ENCODE results near the gene NRG3.

Gene NRG3

DNA sequence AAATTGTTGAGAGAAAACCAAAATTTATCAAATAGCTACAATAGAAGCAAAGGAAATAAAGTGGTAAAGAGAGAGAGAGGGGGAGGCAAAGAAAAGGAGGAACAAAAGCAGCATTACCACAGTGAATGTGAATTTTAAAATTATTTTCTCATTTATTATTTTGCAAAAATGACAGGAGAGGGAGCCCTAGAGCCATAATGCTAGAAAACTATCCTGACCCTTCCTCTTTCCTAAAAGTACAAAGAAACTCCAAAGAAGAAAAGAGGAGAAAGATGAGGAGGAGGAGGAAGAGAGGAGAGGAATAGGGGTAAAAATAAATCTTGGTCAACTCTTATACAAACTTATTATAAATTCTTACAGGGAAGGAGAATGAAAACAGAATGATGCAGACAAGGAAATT is 921.5 kb downstream of the NRG3 start:
- no peaks in the 10 kb centered on the region for H3K9me3 ChIP-seq (replicated peaks; ENCODE audit: low read length)
- H3K27me3 ChIP-seq (ENCODE audit: control insufficient read depth, insufficient read depth, low read length): no peaks in the 10 kb centered on the region
- H3K4me2 ChIP-seq (ENCODE audit: low read length): no peak overlapping the region
- H3K36me3 ChIP-seq (ENCODE audit: insufficient read depth, low read length): no peaks in the 10 kb centered on the region
- no peak overlapping the region for H3K9ac ChIP-seq (ENCODE audit: low read depth, low read length)
- no peak overlapping the region for H3K4me3 ChIP-seq (ENCODE audit: low read length)
- no peaks in the 10 kb centered on the region for H3K4me1 ChIP-seq (ENCODE audit: control insufficient read depth, insufficient read depth, low read length)

- Histone ChIP-seq H3K4me2 (ENCODE audit: low read length) (no peak overlapping the region), H3K4me1 (ENCODE audit: control insufficient read depth, insufficient read depth, low read length) (no peaks in the 10 kb centered on the region), H3K9me3 (replicated peaks; ENCODE audit: low read length) (no peaks in the 10 kb centered on the region), H3K9ac (ENCODE audit: low read depth, low read length) (no peak overlapping the region), H3K27me3 (ENCODE audit: control insufficient read depth, insufficient read depth, low read length) (no peaks in the 10 kb centered on the region), H3K36me3 (ENCODE audit: insufficient read depth, low read length) (no peaks in the 10 kb centered on the region), H3K4me3 (ENCODE audit: low read length) (no peak overlapping the region)
These were observed 926.3 kb downstream of the NRG3 start for GRCh38 chr10:82801289-82801688.

GRCh38 chr10:82811621-82812020 is 936.6 kb downstream of the NRG3 start:
- no peak overlapping the region for H3K4me3 ChIP-seq (ENCODE audit: low read length)
- no peaks in the 10 kb centered on the region for H3K36me3 ChIP-seq (ENCODE audit: insufficient read depth, low read length)
- H3K4me1 ChIP-seq (ENCODE audit: control insufficient read depth, insufficient read depth, low read length): no peaks in the 10 kb centered on the region
- H3K27me3 ChIP-seq (ENCODE audit: control insufficient read depth, insufficient read depth, low read length): no peaks in the 10 kb centered on the region
- no peak overlapping the region for H3K9ac ChIP-seq (ENCODE audit: low read depth, low read length)
- H3K9me3 ChIP-seq (replicated peaks; ENCODE audit: low read length): no peaks in the 10 kb centered on the region
- no peak overlapping the region for H3K4me2 ChIP-seq (ENCODE audit: low read length)

GRCh38 chr10:82813856-82814255 is 938.9 kb downstream of the NRG3 start:
- Histone ChIP-seq H3K36me3 (ENCODE audit: insufficient read depth, low read length) (no peaks in the 10 kb centered on the region), H3K4me3 (ENCODE audit: low read length) (no peak overlapping the region), H3K9me3 (replicated peaks; ENCODE audit: low read length) (no peaks in the 10 kb centered on the region), H3K4me2 (ENCODE audit: low read length) (no peak overlapping the region), H3K9ac (ENCODE audit: low read depth, low read length) (no peak overlapping the region), H3K4me1 (ENCODE audit: control insufficient read depth, insufficient read depth, low read length) (no peaks in the 10 kb centered on the region), H3K27me3 (ENCODE audit: control insufficient read depth, insufficient read depth, low read length) (no peaks in the 10 kb centered on the region)

DNA sequence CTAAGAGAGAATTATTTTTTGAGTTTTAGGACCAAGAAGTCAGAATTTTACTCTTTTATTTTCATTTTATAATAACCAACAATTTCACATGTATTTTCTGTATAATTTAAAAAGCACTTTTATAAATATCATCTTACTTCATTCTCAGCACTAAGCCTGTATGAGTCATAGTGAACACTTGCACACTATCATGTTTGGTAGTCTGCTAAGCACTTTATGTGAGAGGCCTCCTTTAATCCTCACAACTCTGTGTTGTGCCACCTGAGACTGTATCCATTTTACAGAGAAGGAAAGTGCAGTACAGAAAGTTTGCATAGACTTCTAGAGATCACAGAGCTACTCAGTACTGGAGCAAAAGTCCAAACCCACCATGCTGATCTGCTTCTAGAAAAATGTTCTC is 939.6 kb downstream of the NRG3 start:
- Histone ChIP-seq H3K27me3 (ENCODE audit: control insufficient read depth, insufficient read depth, low read length) (no peaks in the 10 kb centered on the region), H3K36me3 (ENCODE audit: insufficient read depth, low read length) (no peaks in the 10 kb centered on the region), H3K9me3 (replicated peaks; ENCODE audit: low read length) (no peaks in the 10 kb centered on the region), H3K4me1 (ENCODE audit: control insufficient read depth, insufficient read depth, low read length) (no peaks in the 10 kb centered on the region), H3K4me3 (ENCODE audit: low read length) (no peak overlapping the region), H3K4me2 (ENCODE audit: low read length) (no peak overlapping the region), H3K9ac (ENCODE audit: low read depth, low read length) (no peak overlapping the region)

- no peak overlapping the region for H3K4me2 ChIP-seq (ENCODE audit: low read length)
- H3K4me1 ChIP-seq (ENCODE audit: control insufficient read depth, insufficient read depth, low read length): no peaks in the 10 kb centered on the region
- H3K27me3 ChIP-seq (ENCODE audit: control insufficient read depth, insufficient read depth, low read length): no peaks in the 10 kb centered on the region
- no peaks in the 10 kb centered on the region for H3K9me3 ChIP-seq (replicated peaks; ENCODE audit: low read length)
- H3K9ac ChIP-seq (ENCODE audit: low read depth, low read length): no peak overlapping the region
- H3K4me3 ChIP-seq (ENCODE audit: low read length): no peak overlapping the region
- H3K36me3 ChIP-seq (ENCODE audit: insufficient read depth, low read length): no peaks in the 10 kb centered on the region
These were observed 940.7 kb downstream of the NRG3 start for GRCh38 chr10:82815680-82816079.

DNA sequence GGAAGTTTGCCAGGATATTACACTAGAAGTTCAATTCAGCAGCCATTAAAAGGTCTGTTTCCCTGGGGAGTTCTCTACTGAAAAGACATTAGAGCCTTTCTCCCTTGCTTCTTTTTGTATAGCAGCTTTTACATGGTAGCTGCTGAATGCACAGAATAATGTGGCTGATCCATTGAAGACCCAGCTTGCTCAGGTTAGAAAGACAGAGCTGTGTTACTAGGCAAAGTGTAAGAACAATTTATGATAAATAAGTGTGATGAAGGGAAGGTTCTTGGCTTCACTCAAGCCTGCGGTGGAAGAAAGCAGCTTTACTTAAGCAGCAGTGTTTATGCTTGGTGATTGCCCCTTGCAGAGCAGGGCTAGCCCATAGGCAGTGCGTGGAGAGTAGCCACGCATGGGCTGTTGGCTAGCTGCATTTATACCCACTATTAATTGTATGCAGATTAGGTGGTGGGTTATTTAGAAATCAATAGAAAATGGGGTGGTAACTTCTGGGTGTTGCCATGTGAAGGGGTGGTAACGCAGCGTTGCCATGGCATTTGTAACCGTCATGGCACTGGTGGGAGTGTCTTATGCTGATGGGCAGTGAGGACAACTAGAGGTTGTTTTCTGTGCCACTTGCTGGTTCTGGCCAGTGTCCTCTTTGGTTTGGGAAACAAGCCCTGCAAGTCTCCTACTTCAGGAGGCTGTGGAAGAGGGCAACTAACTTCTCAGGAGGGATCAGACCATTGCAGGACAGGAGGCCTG is 942.9 kb downstream of the NRG3 start:
- Histone ChIP-seq H3K4me2 (ENCODE audit: low read length) (no peak overlapping the region), H3K36me3 (ENCODE audit: insufficient read depth, low read length) (no peaks in the 10 kb centered on the region), H3K4me3 (ENCODE audit: low read length) (no peak overlapping the region), H3K27me3 (ENCODE audit: control insufficient read depth, insufficient read depth, low read length) (no peaks in the 10 kb centered on the region), H3K4me1 (ENCODE audit: control insufficient read depth, insufficient read depth, low read length) (no peaks in the 10 kb centered on the region), H3K9ac (ENCODE audit: low read depth, low read length) (no peak overlapping the region), H3K9me3 (replicated peaks; ENCODE audit: low read length) (peaks cover 3% of the 10 kb centered on the region)

GRCh38 chr10:82821043-82821442 is 946.0 kb downstream of the NRG3 start:
- Histone ChIP-seq H3K27me3 (ENCODE audit: control insufficient read depth, insufficient read depth, low read length) (no peaks in the 10 kb centered on the region), H3K4me3 (ENCODE audit: low read length) (no peak overlapping the region), H3K4me1 (ENCODE audit: control insufficient read depth, insufficient read depth, low read length) (no peaks in the 10 kb centered on the region), H3K9me3 (replicated peaks; ENCODE audit: low read length) (peaks cover 8% of the 10 kb centered on the region), H3K4me2 (ENCODE audit: low read length) (no peak overlapping the region), H3K9ac (ENCODE audit: low read depth, low read length) (no peak overlapping the region), H3K36me3 (ENCODE audit: insufficient read depth, low read length) (no peaks in the 10 kb centered on the region)

GRCh38 chr10:82826132-82826531 is 951.1 kb downstream of the NRG3 start:
- H3K4me3 ChIP-seq (ENCODE audit: low read length): no peak overlapping the region
- no peaks in the 10 kb centered on the region for H3K36me3 ChIP-seq (ENCODE audit: insufficient read depth, low read length)
- peaks cover 8% of the 10 kb centered on the region for H3K9me3 ChIP-seq (replicated peaks; ENCODE audit: low read length)
- no peaks in the 10 kb centered on the region for H3K27me3 ChIP-seq (ENCODE audit: control insufficient read depth, insufficient read depth, low read length)
- no peak overlapping the region for H3K4me2 ChIP-seq (ENCODE audit: low read length)
- no peak overlapping the region for H3K9ac ChIP-seq (ENCODE audit: low read depth, low read length)
- H3K4me1 ChIP-seq (ENCODE audit: control insufficient read depth, insufficient read depth, low read length): no peaks in the 10 kb centered on the region

- no peak overlapping the region for H3K9ac ChIP-seq (ENCODE audit: low read depth, low read length)
- no peak overlapping the region for H3K4me3 ChIP-seq (ENCODE audit: low read length)
- peaks cover 4% of the 10 kb centered on the region for H3K9me3 ChIP-seq (replicated peaks; ENCODE audit: low read length)
- no peaks in the 10 kb centered on the region for H3K36me3 ChIP-seq (ENCODE audit: insufficient read depth, low read length)
- no peaks in the 10 kb centered on the region for H3K27me3 ChIP-seq (ENCODE audit: control insufficient read depth, insufficient read depth, low read length)
- no peak overlapping the region for H3K4me2 ChIP-seq (ENCODE audit: low read length)
- no peaks in the 10 kb centered on the region for H3K4me1 ChIP-seq (ENCODE audit: control insufficient read depth, insufficient read depth, low read length)
These were observed 952.9 kb downstream of the NRG3 start for GRCh38 chr10:82827901-82828300.

GRCh38 chr10:82847242-82847641 is 972.2 kb downstream of the NRG3 start:
- H3K27me3 ChIP-seq (ENCODE audit: control insufficient read depth, insufficient read depth, low read length): no peaks in the 10 kb centered on the region
- no peaks in the 10 kb centered on the region for H3K36me3 ChIP-seq (ENCODE audit: insufficient read depth, low read length)
- H3K4me1 ChIP-seq (ENCODE audit: control insufficient read depth, insufficient read depth, low read length): no peaks in the 10 kb centered on the region
- peaks cover 6% of the 10 kb centered on the region for H3K9me3 ChIP-seq (replicated peaks; ENCODE audit: low read length)
- H3K9ac ChIP-seq (ENCODE audit: low read depth, low read length): no peak overlapping the region
- no peak overlapping the region for H3K4me3 ChIP-seq (ENCODE audit: low read length)
- no peak overlapping the region for H3K4me2 ChIP-seq (ENCODE audit: low read length)

GRCh38 chr10:82850191-82850590 is 975.2 kb downstream of the NRG3 start:
- Histone ChIP-seq H3K9ac (ENCODE audit: low read depth, low read length) (no peak overlapping the region), H3K36me3 (ENCODE audit: insufficient read depth, low read length) (no peaks in the 10 kb centered on the region), H3K4me2 (ENCODE audit: low read length) (no peak overlapping the region), H3K4me3 (ENCODE audit: low read length) (no peak overlapping the region), H3K9me3 (replicated peaks; ENCODE audit: low read length) (peaks cover 4% of the 10 kb centered on the region), H3K27me3 (ENCODE audit: control insufficient read depth, insufficient read depth, low read length) (no peaks in the 10 kb centered on the region), H3K4me1 (ENCODE audit: control insufficient read depth, insufficient read depth, low read length) (no peaks in the 10 kb centered on the region)

All from skeletal muscle satellite cell (primary cell).